CD4-positive, alpha-beta T cell (primary cell): ENCODE measurements around the gene ERC2. TPM values are rescaled to one million over a fixed set of nuclear protein-coding genes. Genes with fewer than 3 reads are reported as not detected.

Source experiments
- ATAC-seq: fragments of 200-7000 bp; cut with Tn5 transposase; one replicate; pipeline ENCODE4 v1.10.0; 2022; ENCODE audit warnings: mild to moderate bottlenecking; ENCODE audit not compliant: poor library complexity
- CTCF ChIA-PET: fragments of 350-600 bp; sonication (Branson Sonifier 250); formaldehyde crosslinking; loops from one replicate; lab custom pipeline; 2021; ENCODE audit warnings: antibody characterized with exemption, inconsistent platforms; lab: Charles Lee
- POLR2A ChIA-PET: fragments of 350-600 bp; sonication (Branson Sonifier 250); formaldehyde crosslinking; loops from one replicate; lab custom pipeline; 2021; ENCODE audit warnings: antibody characterized with exemption, inconsistent platforms; lab: Charles Lee
- DNase-seq, 14 experiments: peaks; one replicate each; pipeline ENCODE4 v3.0.0-alpha.2; 2013 to 2020; ENCODE audit warnings: mixed read lengths in 2 of 14
- H3K27ac ChIP-seq, 2 donors: one replicate each; pipeline versions ENCODE4 v1.5.1 to v1.7.0; 2013; ENCODE audit warnings: low read length in 2 of 2, low read depth in 1 of 2, mild to moderate bottlenecking in 1 of 2
- H3K27me3 ChIP-seq, 2 experiments: 1 replicate in 1 of 2; 2 replicates in 1 of 2; pipeline versions ENCODE4 v1.6.1 to v1.7.0; 2013; ENCODE audit warnings: low read length in 2 of 2, control low read depth in 1 of 2, mild to moderate bottlenecking in 1 of 2, moderate library complexity in 1 of 2; ENCODE audit not compliant: insufficient read depth in 2 of 2, control insufficient read depth in 1 of 2
- H3K36me3 ChIP-seq: one replicate; pipeline ENCODE4 v1.6.1; 2013; ENCODE audit warnings: low read length, control low read depth; ENCODE audit not compliant: insufficient read depth
- H3K4me1 ChIP-seq: one replicate; pipeline ENCODE4 v1.6.1; 2013; ENCODE audit warnings: low read length, control low read depth; ENCODE audit not compliant: insufficient read depth
- H3K4me3 ChIP-seq: one replicate; pipeline ENCODE4 v1.5.1; 2013; ENCODE audit warnings: mild to moderate bottlenecking, low read length, moderate library complexity
- H3K9me3 ChIP-seq, 2 experiments: 1 replicate in 1 of 2; 2 replicates in 1 of 2; pipeline versions ENCODE4 v1.6.1 to v1.7.0; 2013; ENCODE audit warnings: low read length in 2 of 2, mild to moderate bottlenecking in 2 of 2, control low read depth in 1 of 2, moderate library complexity in 1 of 2; ENCODE audit not compliant: control insufficient read depth in 1 of 2, insufficient read depth in 1 of 2
- H3K27ac Mint-ChIP-seq: one replicate; pipeline ENCODE4 v1.8.0; 2020; ENCODE audit warnings: mixed read lengths
- H3K27me3 Mint-ChIP-seq: one replicate; pipeline ENCODE4 v1.8.0; 2021; ENCODE audit warnings: mixed read lengths
- H3K36me3 Mint-ChIP-seq: one replicate; pipeline ENCODE4 v1.8.0; 2021; ENCODE audit warnings: low read depth, mixed read lengths
- H3K4me1 Mint-ChIP-seq: one replicate; pipeline ENCODE4 v1.8.0; 2021; ENCODE audit warnings: low read depth, mixed read lengths
- H3K4me3 Mint-ChIP-seq: one replicate; pipeline ENCODE4 v1.8.0; 2020; ENCODE audit warnings: mild to moderate bottlenecking, mixed read lengths
- H3K9me3 Mint-ChIP-seq: one replicate; pipeline ENCODE4 v1.8.0; 2020; ENCODE audit warnings: mixed read lengths
- intact Hi-C, 2 experiments: fragments of 100-400 bp; cut with DNase I in 1 of 2; cut with micrococcal nuclease in 1 of 2; formaldehyde crosslinking; loops; one replicate each; pipeline versions ENCODE4 v1.15.1 to v1.9.0; 2023 to 2025; cut with DNase I, micrococcal nuclease
- total RNA-seq, 174 experiments: library from RNA in 2 of 174; stranded (reverse) in 2 of 174; gene quantifications; one replicate each; pipeline ENCODE4 v1.2.3 and lab custom pipeline; 2021 to 2026
- TF ChIP-seq, protein P1 (sequence below): fragments of 200-600 bp; IDR thresholded peaks from one replicate; pipeline ENCODE4 v1.8.0; 2022; ENCODE audit warnings: antibody characterized with exemption, mild to moderate bottlenecking

The ERC2 gene
- total RNA-seq, 2 experiments from 2014 or later: not detected

DNA sequence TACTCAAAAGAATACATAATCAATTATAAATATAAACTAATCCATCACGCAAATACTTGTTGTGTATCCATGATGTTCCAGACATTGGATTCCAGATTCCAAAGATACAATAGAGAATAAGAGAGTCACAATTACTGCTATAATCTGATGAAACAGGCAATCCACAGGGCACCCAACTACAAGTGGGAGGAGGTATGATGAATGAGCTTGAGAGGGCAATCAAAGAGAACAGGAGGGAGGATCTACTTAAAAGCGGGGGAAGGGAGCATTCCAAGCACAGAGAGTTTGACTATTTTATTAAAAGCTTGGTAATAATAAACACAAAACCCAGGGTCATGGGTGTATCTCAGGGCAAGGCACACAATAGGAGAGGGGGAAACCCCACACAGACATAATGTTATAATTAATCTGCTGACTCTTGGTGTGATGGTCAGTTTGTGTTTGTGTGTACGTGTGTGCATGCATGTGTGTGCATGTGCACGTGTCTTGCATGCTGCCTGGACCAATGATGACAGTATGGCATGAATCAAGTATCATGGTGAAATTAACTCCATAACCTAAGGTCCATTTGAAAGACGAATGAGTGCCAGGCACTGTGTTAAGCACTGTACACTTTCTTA lies 655.8 kb downstream of the ERC2 start:
- H3K9me3 Mint-ChIP-seq: no peaks in the 10 kb centered on the region
- no peak overlapping the region for H3K27ac Mint-ChIP-seq

GRCh38 chr3:55807210-55807609 lies 661.1 kb downstream of the ERC2 start:
- ChIA-PET POLR2A (no interaction called here), CTCF (no interaction called here)
- no peaks in the 10 kb centered on the region for H3K36me3 Mint-ChIP-seq
- Histone ChIP-seq H3K27ac (no peak overlapping the region), H3K36me3 (no peaks in the 10 kb centered on the region), H3K9me3 (no peaks in the 10 kb centered on the region), H3K27me3 (no peaks in the 10 kb centered on the region), H3K4me3 (no peak overlapping the region), H3K4me1 (no peaks in the 10 kb centered on the region)
- TF ChIP-seq, protein P1, sequence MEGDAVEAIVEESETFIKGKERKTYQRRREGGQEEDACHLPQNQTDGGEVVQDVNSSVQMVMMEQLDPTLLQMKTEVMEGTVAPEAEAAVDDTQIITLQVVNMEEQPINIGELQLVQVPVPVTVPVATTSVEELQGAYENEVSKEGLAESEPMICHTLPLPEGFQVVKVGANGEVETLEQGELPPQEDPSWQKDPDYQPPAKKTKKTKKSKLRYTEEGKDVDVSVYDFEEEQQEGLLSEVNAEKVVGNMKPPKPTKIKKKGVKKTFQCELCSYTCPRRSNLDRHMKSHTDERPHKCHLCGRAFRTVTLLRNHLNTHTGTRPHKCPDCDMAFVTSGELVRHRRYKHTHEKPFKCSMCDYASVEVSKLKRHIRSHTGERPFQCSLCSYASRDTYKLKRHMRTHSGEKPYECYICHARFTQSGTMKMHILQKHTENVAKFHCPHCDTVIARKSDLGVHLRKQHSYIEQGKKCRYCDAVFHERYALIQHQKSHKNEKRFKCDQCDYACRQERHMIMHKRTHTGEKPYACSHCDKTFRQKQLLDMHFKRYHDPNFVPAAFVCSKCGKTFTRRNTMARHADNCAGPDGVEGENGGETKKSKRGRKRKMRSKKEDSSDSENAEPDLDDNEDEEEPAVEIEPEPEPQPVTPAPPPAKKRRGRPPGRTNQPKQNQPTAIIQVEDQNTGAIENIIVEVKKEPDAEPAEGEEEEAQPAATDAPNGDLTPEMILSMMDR: no peak
- DNase-seq (no peak), ATAC-seq (no peak)
- no peak overlapping the region for H3K27ac Mint-ChIP-seq
- no peaks in the 10 kb centered on the region for H3K4me1 Mint-ChIP-seq
- H3K4me3 Mint-ChIP-seq: no peak overlapping the region
- intact Hi-C loops: no loop called here
- H3K27me3 Mint-ChIP-seq: no peaks in the 10 kb centered on the region
- H3K9me3 Mint-ChIP-seq: peaks cover 3% of the 10 kb centered on the region

More for the DNA sequence above, 655.8 kb downstream of the ERC2 start:
- H3K27me3 Mint-ChIP-seq: no peaks in the 10 kb centered on the region
- CTCF ChIA-PET: no interaction called here
- H3K27me3 ChIP-seq: no peaks in the 10 kb centered on the region
- H3K4me3 ChIP-seq: no peak overlapping the region
- POLR2A ChIA-PET: no interaction called here
- no peaks in the 10 kb centered on the region for H3K36me3 ChIP-seq
- ATAC-seq (no peak), DNase-seq (no peak)
- intact Hi-C loops: no loop called here
- H3K27ac ChIP-seq: no peak overlapping the region
- TF ChIP-seq, protein P1: no peak
- no peaks in the 10 kb centered on the region for H3K36me3 Mint-ChIP-seq
- H3K4me1 ChIP-seq: no peaks in the 10 kb centered on the region
- H3K4me3 Mint-ChIP-seq: no peak overlapping the region
- H3K4me1 Mint-ChIP-seq: no peaks in the 10 kb centered on the region
- H3K9me3 ChIP-seq: no peaks in the 10 kb centered on the region

GRCh38 chr3:55805169-55805568 lies 663.1 kb downstream of the ERC2 start:
- Histone ChIP-seq H3K4me1 (no peaks in the 10 kb centered on the region), H3K36me3 (no peaks in the 10 kb centered on the region), H3K27me3 (no peaks in the 10 kb centered on the region), H3K9me3 (peaks cover 0 to 1% of the 10 kb centered on the region in 2 experiments), H3K27ac (no peak overlapping the region), H3K4me3 (no peak overlapping the region)
- no peak overlapping the region for H3K27ac Mint-ChIP-seq
- intact Hi-C loops: no loop called here
- peaks cover 3% of the 10 kb centered on the region for H3K9me3 Mint-ChIP-seq
- no peaks in the 10 kb centered on the region for H3K27me3 Mint-ChIP-seq
- TF ChIP-seq, protein P1: no peak
- no peak for DNase-seq
- no peaks in the 10 kb centered on the region for H3K36me3 Mint-ChIP-seq
- POLR2A ChIA-PET: no interaction called here
- H3K4me1 Mint-ChIP-seq: no peaks in the 10 kb centered on the region
- ATAC-seq: no peak
- CTCF ChIA-PET: no interaction called here
- H3K4me3 Mint-ChIP-seq: no peak overlapping the region
